Measurements from ENCODE around the gene TMEM130.

- TF ChIP-seq CTCF (IDR thresholded peaks at IDR 0.05), result no peak
- TF ChIP-seq POLR2A (IDR thresholded peaks at IDR 0.05), result no peak
Observed at GRCh38 chr7:98836811-98837629, 32.8 kb downstream of the TMEM130 start.
